ENCODE data around the gene PHC1.

GRCh38 chr12:8947737-8948136, 33.4 kb downstream of the PHC1 start:
- TF ChIP-seq, protein P1, sequence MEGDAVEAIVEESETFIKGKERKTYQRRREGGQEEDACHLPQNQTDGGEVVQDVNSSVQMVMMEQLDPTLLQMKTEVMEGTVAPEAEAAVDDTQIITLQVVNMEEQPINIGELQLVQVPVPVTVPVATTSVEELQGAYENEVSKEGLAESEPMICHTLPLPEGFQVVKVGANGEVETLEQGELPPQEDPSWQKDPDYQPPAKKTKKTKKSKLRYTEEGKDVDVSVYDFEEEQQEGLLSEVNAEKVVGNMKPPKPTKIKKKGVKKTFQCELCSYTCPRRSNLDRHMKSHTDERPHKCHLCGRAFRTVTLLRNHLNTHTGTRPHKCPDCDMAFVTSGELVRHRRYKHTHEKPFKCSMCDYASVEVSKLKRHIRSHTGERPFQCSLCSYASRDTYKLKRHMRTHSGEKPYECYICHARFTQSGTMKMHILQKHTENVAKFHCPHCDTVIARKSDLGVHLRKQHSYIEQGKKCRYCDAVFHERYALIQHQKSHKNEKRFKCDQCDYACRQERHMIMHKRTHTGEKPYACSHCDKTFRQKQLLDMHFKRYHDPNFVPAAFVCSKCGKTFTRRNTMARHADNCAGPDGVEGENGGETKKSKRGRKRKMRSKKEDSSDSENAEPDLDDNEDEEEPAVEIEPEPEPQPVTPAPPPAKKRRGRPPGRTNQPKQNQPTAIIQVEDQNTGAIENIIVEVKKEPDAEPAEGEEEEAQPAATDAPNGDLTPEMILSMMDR (conservative IDR thresholded peaks at IDR 0.05; ENCODE audit: low read depth, low read length) = no peak
- TF ChIP-seq EZH2phosphoT487 (IDR thresholded peaks at IDR 0.05; ENCODE audit: borderline replicate concordance, low read length) = no peak
- TF ChIP-seq EZH2 (IDR thresholded peaks at IDR 0.05; ENCODE audit: low read length, unreplicated experiment) = no peak
